ENCODE results near the gene LDHB. TPM values are rescaled to one million over a fixed set of nuclear protein-coding genes. Genes with fewer than 3 reads are reported as not detected.
A peak's percentile ranks its signal among the peaks of the same experiment; 100 is the strongest.

Gene LDHB
- total RNA-seq, 2 experiments from 2014 or later: 907 to 1,215 TPM

GRCh38 chr12:21618566-21618965 lies 39.1 kb downstream of the LDHB start:
- peaks cover 2% of the 10 kb centered on the region for H3K36me3 Mint-ChIP-seq
- CTCF ChIA-PET: no interaction called here
- H3K27ac Mint-ChIP-seq: no peak overlapping the region
- H3K27me3 Mint-ChIP-seq: no peaks in the 10 kb centered on the region
- H3K9me3 Mint-ChIP-seq (ENCODE audit: low read depth): peaks cover 3% of the 10 kb centered on the region
- peaks cover 27% of the 10 kb centered on the region for H3K4me1 Mint-ChIP-seq
- DNase-seq: no peak
- H3K4me3 Mint-ChIP-seq: no peak overlapping the region
- peak; percentile 48 for ATAC-seq

- ATAC-seq: no peak
- Mint-ChIP-seq H3K4me3 (no peak overlapping the region), H3K36me3 (peaks cover 2% of the 10 kb centered on the region), H3K4me1 (peaks cover 27% of the 10 kb centered on the region), H3K9me3 (ENCODE audit: low read depth) (peaks cover 3% of the 10 kb centered on the region), H3K27ac (no peak overlapping the region), H3K27me3 (no peaks in the 10 kb centered on the region)
- CTCF ChIA-PET: no interaction called here
- DNase-seq: no peak
These were observed 40.6 kb downstream of the LDHB start for GRCh38 chr12:21617030-21617429.

- Mint-ChIP-seq H3K27me3 (no peaks in the 10 kb centered on the region), H3K4me1 (peaks cover 27% of the 10 kb centered on the region), H3K9me3 (ENCODE audit: low read depth) (peaks cover 3% of the 10 kb centered on the region), H3K36me3 (peaks cover 2% of the 10 kb centered on the region), H3K27ac (no peak overlapping the region), H3K4me3 (no peak overlapping the region)
- ATAC-seq (peak; percentile 76), DNase-seq (no peak)
- CTCF ChIA-PET: no interaction called here
These were observed 42.2 kb downstream of the LDHB start for GRCh38 chr12:21615431-21615830.

GRCh38 chr12:21614506-21614905 lies 43.1 kb downstream of the LDHB start:
- CTCF ChIA-PET: no interaction called here
- no peak for ATAC-seq
- no peaks in the 10 kb centered on the region for H3K27me3 Mint-ChIP-seq
- peaks cover 27% of the 10 kb centered on the region for H3K4me1 Mint-ChIP-seq
- peaks cover 2% of the 10 kb centered on the region for H3K36me3 Mint-ChIP-seq
- H3K9me3 Mint-ChIP-seq (ENCODE audit: low read depth): peaks cover 3% of the 10 kb centered on the region
- no peak overlapping the region for H3K27ac Mint-ChIP-seq
- DNase-seq: no peak
- H3K4me3 Mint-ChIP-seq: no peak overlapping the region

GRCh38 chr12:21613931-21614330 lies 43.7 kb downstream of the LDHB start:
- DNase-seq (no peak), ATAC-seq (no peak)
- H3K27ac Mint-ChIP-seq: no peak overlapping the region
- peaks cover 3% of the 10 kb centered on the region for H3K9me3 Mint-ChIP-seq (ENCODE audit: low read depth)
- peaks cover 2% of the 10 kb centered on the region for H3K36me3 Mint-ChIP-seq
- no peak overlapping the region for H3K4me3 Mint-ChIP-seq
- CTCF ChIA-PET: no interaction called here
- no peaks in the 10 kb centered on the region for H3K27me3 Mint-ChIP-seq
- H3K4me1 Mint-ChIP-seq: peaks cover 26% of the 10 kb centered on the region

GRCh38 chr12:21608196-21608595 lies 49.4 kb downstream of the LDHB start:
- no peak for ATAC-seq

GRCh38 chr12:21607701-21608100 lies 49.9 kb downstream of the LDHB start:
- H3K36me3 Mint-ChIP-seq: no peaks in the 10 kb centered on the region
- no peak overlapping the region for H3K4me3 Mint-ChIP-seq
- no peak overlapping the region for H3K27ac Mint-ChIP-seq
- CTCF ChIA-PET: interaction anchor here (1.6 kb wide), 1 partner anchor 73 kb away, joined by 6 read pairs; no protein-coding TSS in a partner anchor
- no peaks in the 10 kb centered on the region for H3K9me3 Mint-ChIP-seq (ENCODE audit: low read depth)
- no peaks in the 10 kb centered on the region for H3K4me1 Mint-ChIP-seq
- DNase-seq: no peak
- ATAC-seq: no peak
- no peaks in the 10 kb centered on the region for H3K27me3 Mint-ChIP-seq

More at GRCh38 chr12:21608196-21608595, 49.4 kb downstream of the LDHB start:
- DNase-seq: no peak
- Mint-ChIP-seq H3K4me1 (no peaks in the 10 kb centered on the region), H3K4me3 (no peak overlapping the region), H3K27ac (no peak overlapping the region), H3K27me3 (no peaks in the 10 kb centered on the region), H3K36me3 (no peaks in the 10 kb centered on the region), H3K9me3 (ENCODE audit: low read depth) (no peaks in the 10 kb centered on the region)
- CTCF ChIA-PET: interaction anchor here (1.6 kb wide), 1 partner anchor 72 kb away, joined by 6 read pairs; no protein-coding TSS in a partner anchor

GRCh38 chr12:21606175-21606574 lies 51.5 kb downstream of the LDHB start:
- Mint-ChIP-seq H3K4me1 (no peaks in the 10 kb centered on the region), H3K36me3 (no peaks in the 10 kb centered on the region), H3K4me3 (no peak overlapping the region), H3K9me3 (ENCODE audit: low read depth) (no peaks in the 10 kb centered on the region), H3K27me3 (peaks cover 4% of the 10 kb centered on the region), H3K27ac (no peak overlapping the region)
- DNase-seq (no peak), ATAC-seq (no peak)
- CTCF ChIA-PET: interaction anchor here (1.8 kb wide), 1 partner anchor 74 kb away, joined by 4 read pairs; no protein-coding TSS in a partner anchor

- DNase-seq (no peak), ATAC-seq (no peak)
- CTCF ChIA-PET: no interaction called here
- no peak within 1 kb of the TSS for H3K27ac Mint-ChIP-seq
- no peak within 1 kb of the TSS for H3K4me3 Mint-ChIP-seq
- H3K9me3 Mint-ChIP-seq (ENCODE audit: low read depth): no peaks in the 10 kb centered on the region
- no peaks in the 10 kb centered on the region for H3K4me1 Mint-ChIP-seq
- peaks cover 5% of the 10 kb centered on the region for H3K27me3 Mint-ChIP-seq
- no peaks in the 10 kb centered on the region for H3K36me3 Mint-ChIP-seq
These were observed 53.2 kb downstream of the LDHB start, which contains the start of gene GYS2 for GRCh38 chr12:21604245-21605101. Gene GYS2, minus strand, starts transcription at chr12:21604847. Its CDS starts 255 bp downstream, at chr12:21604592.

GRCh38 chr12:21602774-21603173 lies 54.9 kb downstream of the LDHB start:
- CTCF ChIA-PET: no interaction called here
- Mint-ChIP-seq H3K27ac (no peak overlapping the region), H3K4me3 (no peak overlapping the region), H3K36me3 (no peaks in the 10 kb centered on the region), H3K27me3 (peaks cover 5% of the 10 kb centered on the region), H3K4me1 (no peaks in the 10 kb centered on the region), H3K9me3 (ENCODE audit: low read depth) (no peaks in the 10 kb centered on the region)
- ATAC-seq: no peak
- DNase-seq: no peak

- ATAC-seq: no peak
- Mint-ChIP-seq H3K27me3 (peaks cover 5% of the 10 kb centered on the region), H3K4me3 (no peak overlapping the region), H3K36me3 (no peaks in the 10 kb centered on the region), H3K4me1 (no peaks in the 10 kb centered on the region), H3K27ac (no peak overlapping the region), H3K9me3 (ENCODE audit: low read depth) (no peaks in the 10 kb centered on the region)
- CTCF ChIA-PET: no interaction called here
- no peak for DNase-seq
These were observed 57.4 kb downstream of the LDHB start for GRCh38 chr12:21600196-21600595.

GRCh38 chr12:21599143-21599999 lies 58.3 kb downstream of the LDHB start:
- CTCF ChIA-PET: no interaction called here
- DNase-seq: no peak
- Mint-ChIP-seq H3K4me1 (no peaks in the 10 kb centered on the region), H3K27ac (no peak overlapping the region), H3K36me3 (no peaks in the 10 kb centered on the region), H3K27me3 (peaks cover 5% of the 10 kb centered on the region), H3K4me3 (no peak overlapping the region), H3K9me3 (ENCODE audit: low read depth) (no peaks in the 10 kb centered on the region)
- ATAC-seq: no peak

- no peaks in the 10 kb centered on the region for H3K9me3 Mint-ChIP-seq (ENCODE audit: low read depth)
- no peak overlapping the region for H3K4me3 Mint-ChIP-seq
- ATAC-seq (no peak), DNase-seq (no peak)
- CTCF ChIA-PET: no interaction called here
- no peaks in the 10 kb centered on the region for H3K4me1 Mint-ChIP-seq
- H3K27ac Mint-ChIP-seq: no peak overlapping the region
- H3K27me3 Mint-ChIP-seq: peaks cover 5% of the 10 kb centered on the region
- no peaks in the 10 kb centered on the region for H3K36me3 Mint-ChIP-seq
These were observed 59.0 kb downstream of the LDHB start for GRCh38 chr12:21598651-21599050.
